ENCODE data around the gene SMC3.
"Not testable (repeated sequence)": the region's sequence is repeated elsewhere in the genome, so short reads cannot be mapped to it uniquely, and the experiment has no call there.

The SMC3 gene

GRCh38 chr10:110567201-110568054 is at the start of gene SMC3:
Gene SMC3 (plus strand): TSS chr10:110567695. CDS start chr10:110567817, 122 bp downstream.
- peak; percentile 87 to 94 for DNase-seq

DNA sequence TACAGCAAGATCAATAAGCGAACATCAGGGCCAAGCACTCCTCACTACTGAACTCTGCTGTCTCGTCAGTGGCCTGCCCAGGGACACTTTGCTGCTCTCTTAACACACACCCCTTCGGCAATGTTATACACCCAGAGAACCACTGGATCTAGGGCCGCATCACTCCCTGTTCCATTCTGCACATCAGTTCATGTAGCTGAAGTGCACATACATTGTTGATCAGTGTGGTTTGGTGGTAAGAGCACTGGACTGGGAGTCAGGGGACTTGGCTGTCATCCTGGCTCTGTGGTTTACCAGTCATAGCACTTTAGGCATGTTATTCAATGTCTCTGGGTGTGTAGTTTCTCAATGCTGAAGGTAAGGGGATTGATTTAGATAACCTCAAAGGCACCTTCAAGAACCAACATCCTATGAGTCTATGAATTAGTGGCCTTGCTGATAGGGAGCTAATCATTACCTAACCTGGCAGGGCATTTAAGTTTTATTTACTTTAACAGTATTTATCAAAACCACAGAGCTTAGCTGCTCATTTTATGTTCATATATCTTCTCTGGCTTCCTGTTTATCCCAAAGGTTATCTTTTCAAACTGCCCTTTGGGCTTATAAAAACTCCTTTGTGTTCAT is 45.0 kb upstream of the SMC3 start:
- DNase-seq: no peak

- no peak for DNase-seq
These were observed 43.8 kb upstream of the SMC3 start for GRCh38 chr10:110523736-110524135.

GRCh38 chr10:110524179-110524858 is 43.2 kb upstream of the SMC3 start:
- no peak for DNase-seq

GRCh38 chr10:110524859-110525232 is 42.6 kb upstream of the SMC3 start:
- DNase-seq: no peak

GRCh38 chr10:110525349-110526260 is 41.9 kb upstream of the SMC3 start:
- no peak for DNase-seq

DNA sequence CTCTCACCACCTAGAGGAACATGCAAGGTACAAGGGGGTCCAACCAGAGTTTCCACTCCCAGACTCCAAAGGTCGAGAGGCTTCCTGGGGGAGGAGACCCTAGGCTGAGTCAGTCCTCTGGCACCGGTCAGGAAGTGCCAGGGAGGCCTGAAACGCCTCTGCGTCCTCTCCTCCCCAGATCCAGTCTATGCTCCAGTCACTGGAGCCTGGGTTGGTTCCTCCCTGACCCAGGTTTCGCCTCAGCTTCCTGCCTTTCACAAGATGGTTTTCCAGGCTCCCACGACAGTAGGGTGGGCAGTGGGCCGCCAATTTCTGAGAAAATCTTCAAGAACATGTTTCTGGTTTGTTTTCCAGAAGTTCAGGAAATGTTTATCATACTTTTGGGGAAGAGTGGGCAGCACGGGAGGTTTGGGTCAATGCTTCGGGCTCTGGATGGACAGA is 39.7 kb upstream of the SMC3 start:
- no peak for DNase-seq

DNA sequence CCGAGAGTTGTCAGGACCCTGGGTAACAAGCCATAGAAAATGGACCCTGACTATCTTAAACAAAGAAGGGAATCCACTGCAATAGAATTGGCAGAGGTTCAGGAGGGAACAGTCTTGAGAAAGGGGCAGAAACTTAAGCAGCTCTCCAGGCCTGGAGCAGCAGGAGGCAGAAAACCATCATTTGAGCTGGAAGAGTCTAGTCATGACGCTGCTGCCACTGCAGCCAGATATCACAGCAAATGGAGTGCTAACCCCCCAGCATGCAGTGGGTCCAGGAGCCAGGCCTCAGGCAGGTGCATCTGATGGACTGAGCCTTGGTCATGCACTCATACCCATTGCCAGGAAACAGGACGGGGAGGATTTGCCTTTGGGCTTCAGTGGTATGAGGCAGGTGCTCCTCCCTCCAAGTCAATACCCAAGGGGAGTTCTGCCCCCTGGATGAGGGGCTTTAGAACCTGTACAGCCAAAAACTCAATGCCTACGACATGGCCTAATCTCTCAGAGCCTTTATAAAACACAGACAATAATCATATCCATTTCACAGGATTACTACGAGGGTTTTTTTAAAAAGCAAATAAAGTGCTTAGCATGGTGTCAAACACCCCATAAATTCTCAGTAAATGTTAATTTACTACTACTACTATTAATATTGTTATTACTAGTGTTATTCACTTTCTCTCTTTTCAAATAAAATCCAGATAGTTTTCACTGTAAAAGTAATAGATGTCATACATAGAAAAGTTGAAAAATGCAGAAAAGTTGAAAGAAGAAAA is 39.1 kb upstream of the SMC3 start:
- no peak for DNase-seq

DNA sequence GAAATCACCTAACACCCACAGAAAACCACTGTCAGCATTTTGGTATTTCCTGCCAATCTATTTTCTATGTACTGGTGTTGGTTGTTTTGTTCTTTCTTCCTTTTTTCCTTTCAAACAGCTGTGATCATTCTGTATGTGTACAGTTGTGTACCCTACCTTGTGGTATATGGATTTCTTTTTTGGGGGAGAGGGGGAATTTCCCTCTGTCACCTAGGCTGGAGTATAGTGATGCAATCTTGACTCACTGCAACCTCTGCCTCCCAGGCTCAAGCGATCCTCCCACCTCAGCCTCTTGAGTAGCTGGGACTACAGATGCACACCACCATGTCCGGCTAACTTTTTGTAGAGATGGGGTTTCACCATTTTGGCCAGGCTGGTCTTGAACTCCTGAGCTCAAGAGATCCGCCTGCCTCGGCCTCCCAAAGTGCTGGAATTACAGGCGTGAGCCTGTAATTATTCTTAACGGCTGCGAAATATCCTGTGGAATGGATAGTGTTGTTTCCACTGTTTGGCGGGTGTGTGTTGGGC is 38.4 kb upstream of the SMC3 start:
- peak in 1 of 2 donors; percentile 53 for DNase-seq

GRCh38 chr10:110529596-110530011 is 37.9 kb upstream of the SMC3 start:
- peak in 1 of 2 donors; percentile 56 for DNase-seq

GRCh38 chr10:110530131-110530831 is 37.2 kb upstream of the SMC3 start:
- no peak for DNase-seq

DNA sequence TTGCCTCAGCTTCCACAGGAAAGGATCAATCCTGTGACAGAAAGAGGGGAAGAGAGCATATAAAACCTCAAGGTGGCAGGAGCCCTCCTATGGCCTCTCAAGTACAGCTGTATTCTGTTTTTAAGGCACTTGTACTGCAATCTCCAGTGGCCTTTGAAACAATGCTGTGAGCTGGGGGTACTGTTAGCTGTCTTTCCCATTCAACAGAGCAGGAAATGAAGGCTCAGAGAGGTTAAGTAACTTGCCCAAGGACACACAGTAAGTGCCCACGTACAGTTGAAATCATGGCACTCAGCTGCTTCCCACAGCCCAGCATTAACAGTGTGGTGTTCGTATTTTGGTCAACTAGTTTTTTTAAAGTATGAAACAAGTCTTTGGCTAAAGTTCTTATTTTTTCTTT is 35.8 kb upstream of the SMC3 start:
- DNase-seq: no peak

DNA sequence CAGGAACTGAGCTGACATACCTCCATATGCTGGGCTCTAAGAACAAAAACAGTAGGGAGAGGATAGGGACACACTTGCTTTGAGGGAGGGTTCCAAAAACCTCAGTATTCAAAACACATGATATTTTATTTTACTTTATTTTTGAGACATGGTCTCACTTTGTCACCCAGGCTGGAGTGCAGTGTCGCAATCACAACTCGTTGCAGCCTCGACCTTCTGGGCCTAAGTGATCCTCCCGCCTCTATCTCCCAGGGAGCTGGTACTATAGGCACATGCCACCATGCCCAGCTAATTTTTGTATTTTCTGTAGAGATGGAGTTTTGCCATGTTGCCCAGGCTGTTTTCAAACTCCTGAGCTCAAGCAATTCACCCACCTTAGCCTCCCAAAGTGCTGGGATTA is 34.9 kb upstream of the SMC3 start:
- not testable (repeated sequence) for DNase-seq

DNA sequence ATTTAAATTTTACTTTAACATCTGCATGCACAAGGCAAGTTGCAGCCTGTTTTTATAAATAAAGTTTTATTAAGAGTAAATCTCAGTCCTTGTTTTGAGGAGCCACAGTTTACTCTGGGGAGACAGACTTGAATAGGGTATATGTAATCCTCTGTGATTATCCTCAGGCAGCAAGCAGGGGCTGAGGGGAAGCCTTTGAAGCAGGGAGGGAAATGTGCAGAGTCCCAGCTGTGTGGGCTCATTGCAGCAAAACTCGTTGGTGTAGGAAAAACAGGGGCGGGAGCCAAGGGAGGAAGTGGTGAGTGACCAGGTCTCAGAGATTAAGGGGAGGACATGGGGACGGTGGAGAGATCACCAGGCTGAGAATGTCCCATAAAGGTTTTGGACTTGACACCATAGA is 34.3 kb upstream of the SMC3 start:
- DNase-seq: no peak

DNA sequence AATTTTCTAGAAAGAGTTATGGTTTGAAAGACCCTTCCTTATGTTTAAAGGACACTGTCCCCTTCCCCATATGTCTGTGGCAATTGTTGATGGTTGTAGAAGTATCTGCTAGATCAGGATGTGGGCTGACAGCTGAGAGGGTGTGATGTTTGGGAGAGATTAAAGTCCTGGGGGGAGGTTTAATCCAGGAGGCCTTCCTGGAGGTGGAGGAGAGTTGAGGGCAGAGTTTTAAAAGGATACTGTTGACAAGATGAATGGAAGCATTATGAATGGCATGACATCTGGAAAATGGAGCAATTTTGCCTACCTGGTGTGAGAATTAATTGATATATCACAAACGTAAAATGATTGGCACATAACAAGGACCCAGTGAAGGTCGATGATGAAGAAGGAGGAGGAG is 32.9 kb upstream of the SMC3 start:
- no peak for DNase-seq

- DNase-seq: peak; percentile 54 to 62
These were observed 31.3 kb upstream of the SMC3 start for GRCh38 chr10:110535958-110536891.

DNA sequence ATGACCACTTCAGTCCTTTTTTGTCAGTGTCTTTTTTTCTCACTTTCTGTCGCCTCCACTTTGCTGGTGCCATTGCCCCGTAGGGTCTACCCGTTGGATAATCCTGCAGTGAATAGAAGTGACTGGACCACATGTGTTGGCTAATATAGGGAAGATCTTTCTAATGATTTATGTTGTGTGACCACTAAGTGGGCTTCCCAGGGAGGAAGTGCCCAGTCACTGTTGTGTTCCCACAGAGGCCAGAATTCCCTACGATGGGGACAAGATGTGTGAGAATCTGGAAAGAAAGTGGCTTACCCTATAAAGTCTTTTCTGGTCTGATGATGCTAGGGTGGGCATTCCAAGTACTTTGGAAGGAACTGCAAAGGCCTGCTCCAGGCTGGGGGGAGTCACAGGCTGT is 28.4 kb upstream of the SMC3 start:
- DNase-seq: no peak

- no peak for DNase-seq
These were observed 27.5 kb upstream of the SMC3 start for GRCh38 chr10:110540031-110540430.

GRCh38 chr10:110544958-110545537 is 22.4 kb upstream of the SMC3 start:
- no peak for DNase-seq

Data from CD4-positive, alpha-beta T cell treated with Interferon alpha-2 for 1 hour (primary cell).